GM18507 (cell line): Measurements from ENCODE around the gene DLGAP1.

ENCODE experiments used
- DNase-seq: peaks from one replicate; pipeline ENCODE4 v3.0.0; 2011; ENCODE audit warnings: low read depth; ENCODE audit not compliant: insufficient read length; ENCODE audit errors: extremely low spot score
- FAIRE-seq: peaks from 2 replicates; lab custom pipeline; 2011; peaks lifted over from hg19 to GRCh38; lab: Jason Lieb, UNC

Gene DLGAP1

GRCh38 chr18:3979024-3979423, 476.1 kb downstream of the DLGAP1 start:
- FAIRE-seq: no peak

GRCh38 chr18:3973191-3973850, 481.8 kb downstream of the DLGAP1 start:
- DNase-seq (no peak), FAIRE-seq (no peak)

More at GRCh38 chr18:3979024-3979423, 476.1 kb downstream of the DLGAP1 start:
- DNase-seq: no peak

DNA sequence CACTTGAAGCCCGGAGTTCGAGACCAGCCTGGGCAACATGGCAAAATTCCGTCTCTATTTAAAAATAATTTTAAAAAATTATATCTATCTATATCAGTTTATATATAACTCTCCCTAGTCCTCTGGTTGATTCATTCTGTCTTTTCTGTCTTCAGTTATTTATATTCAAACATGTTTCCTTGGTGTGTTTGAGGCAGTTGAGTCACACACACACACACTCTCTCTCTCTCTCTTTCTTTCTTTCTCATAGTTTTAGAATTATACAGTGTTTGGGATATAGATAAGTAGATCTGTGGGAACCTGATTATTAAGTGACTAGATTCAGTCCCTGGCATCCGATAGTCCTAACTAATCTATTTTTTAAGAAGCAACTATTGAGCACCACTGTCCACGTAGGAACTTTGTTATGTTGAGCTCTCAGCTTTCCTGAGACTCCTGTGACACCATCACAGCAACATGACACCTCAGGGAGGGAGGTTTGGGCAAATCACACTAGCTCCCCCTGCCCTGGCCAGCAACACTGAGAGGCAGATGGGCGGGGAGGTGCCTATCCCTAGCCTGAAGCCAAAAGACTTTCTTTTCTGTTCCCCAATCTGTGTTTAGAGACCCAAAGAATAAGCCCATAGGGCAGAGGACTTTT, 482.7 kb downstream of the DLGAP1 start:
- no peak for DNase-seq
- no peak for FAIRE-seq

- DNase-seq: no peak
- FAIRE-seq: no peak
Observed at GRCh38 chr18:3970929-3971328, 484.2 kb downstream of the DLGAP1 start.

DNA sequence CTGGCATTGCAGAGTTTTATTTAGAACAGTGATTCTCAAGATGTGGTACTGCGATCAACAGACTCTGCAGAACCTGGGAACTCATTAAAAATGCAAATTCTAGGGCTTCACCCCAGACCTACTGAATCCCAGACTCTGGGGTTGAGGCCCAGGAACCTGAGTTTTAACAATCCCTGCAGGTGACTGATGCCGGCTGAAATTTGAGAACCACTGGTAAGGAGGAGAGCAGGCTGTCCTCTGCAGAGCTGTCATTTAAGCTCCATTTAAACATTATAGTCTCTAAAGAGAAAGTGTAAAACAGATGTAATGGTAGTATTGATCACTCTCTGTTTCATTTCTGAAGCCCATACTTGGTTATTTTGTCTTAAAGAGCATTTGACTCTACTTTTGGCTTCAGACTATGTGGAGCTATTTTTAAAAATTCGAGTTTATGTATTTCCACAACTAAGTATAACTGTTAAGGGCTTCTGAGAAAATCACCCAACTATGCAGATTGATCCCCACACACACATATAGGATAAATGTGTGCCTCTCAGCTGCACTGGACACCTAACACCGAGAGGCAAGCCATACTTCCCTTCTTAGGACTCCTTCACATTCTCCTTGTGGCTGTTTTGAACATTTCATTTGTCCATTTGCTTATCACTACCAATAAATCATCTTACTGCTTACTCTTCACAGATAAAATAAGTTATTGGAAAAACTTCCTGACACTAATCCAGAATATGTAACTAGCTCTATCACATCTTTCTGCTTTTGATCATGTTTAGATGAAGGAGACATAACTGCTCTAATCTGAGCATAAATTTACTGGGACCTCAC, 487.5 kb downstream of the DLGAP1 start:
- no peak for DNase-seq
- FAIRE-seq: no peak

GRCh38 chr18:3966642-3967358, 488.3 kb downstream of the DLGAP1 start:
- FAIRE-seq (no peak), DNase-seq (no peak)

DNA sequence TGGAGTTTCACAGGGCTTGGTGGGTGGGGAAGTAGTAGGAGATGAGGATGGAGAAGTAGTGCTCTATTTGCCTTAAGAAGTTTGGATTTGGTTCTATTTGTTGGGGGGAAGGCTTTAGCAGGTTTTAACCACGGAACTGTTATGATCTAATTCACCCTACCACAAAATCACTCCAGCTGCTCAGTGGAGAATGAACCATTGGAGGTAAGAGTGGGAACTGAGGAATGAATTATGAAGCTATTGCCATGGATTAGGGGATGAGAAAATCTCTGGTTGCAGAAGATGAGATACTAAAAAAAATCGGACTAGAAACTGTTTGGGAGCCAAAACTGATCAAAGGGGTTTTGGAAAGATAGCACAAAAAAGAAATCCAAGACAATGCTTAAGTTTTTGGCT, 488.9 kb downstream of the DLGAP1 start:
- FAIRE-seq (no peak), DNase-seq (no peak)

- DNase-seq (no peak), FAIRE-seq (no peak)
Observed at GRCh38 chr18:3960977-3961376, 494.1 kb downstream of the DLGAP1 start.

- no peak for DNase-seq
- FAIRE-seq: no peak
Observed at GRCh38 chr18:3960142-3960541, 495.0 kb downstream of the DLGAP1 start.

DNA sequence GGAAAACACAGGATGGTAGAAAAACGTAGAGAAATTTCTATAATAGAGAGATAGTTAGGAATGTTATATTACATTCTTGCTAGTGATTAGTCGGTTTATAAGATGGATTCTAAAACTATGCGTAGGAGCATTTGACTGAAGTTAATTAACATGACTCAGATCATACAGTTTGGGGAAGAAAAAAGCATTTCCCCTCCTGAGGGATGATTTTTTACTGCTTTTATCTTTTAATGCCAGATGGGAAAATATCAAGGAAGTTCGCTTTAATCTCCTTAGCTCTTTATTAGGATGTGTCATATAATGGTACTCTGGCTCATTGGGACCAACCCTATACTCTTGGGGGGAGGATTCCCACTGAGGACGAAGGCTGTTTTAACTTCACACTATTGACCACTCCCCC, 503.1 kb downstream of the DLGAP1 start:
- FAIRE-seq (no peak), DNase-seq (no peak)

DNA sequence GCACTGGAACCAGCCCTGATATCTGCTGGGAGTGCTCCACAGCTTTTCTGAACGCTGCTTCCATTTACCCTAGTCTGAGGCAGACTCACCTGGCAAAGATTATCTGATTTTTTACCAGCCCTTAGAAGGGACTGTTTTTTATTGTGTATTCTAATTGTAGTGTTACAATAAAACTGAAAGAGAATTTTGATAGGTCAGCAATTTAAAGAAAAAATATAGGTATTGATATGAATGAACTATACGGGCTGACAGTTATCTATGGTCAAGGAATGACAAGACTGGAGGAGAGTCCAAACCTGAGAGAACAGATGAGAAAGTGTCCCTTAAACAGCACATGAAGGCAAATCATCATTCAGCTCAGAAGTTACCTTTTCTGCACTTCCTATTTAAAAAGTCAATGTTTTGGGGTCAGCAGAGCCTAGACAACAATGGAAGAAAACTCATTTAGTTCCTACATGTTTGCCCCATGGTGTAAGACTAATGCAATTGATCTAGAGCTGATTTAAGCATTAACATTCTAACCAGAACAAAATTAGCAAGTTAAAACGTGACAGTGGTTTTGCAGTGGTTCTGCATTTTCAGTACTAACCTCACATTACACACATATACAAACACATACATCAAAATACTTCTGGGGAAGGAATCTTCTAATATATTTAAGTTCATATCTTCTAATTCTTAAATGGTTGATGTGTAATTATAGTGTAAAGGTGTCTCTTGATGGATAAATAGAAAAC, 504.3 kb downstream of the DLGAP1 start:
- FAIRE-seq: no peak
- no peak for DNase-seq

DNA sequence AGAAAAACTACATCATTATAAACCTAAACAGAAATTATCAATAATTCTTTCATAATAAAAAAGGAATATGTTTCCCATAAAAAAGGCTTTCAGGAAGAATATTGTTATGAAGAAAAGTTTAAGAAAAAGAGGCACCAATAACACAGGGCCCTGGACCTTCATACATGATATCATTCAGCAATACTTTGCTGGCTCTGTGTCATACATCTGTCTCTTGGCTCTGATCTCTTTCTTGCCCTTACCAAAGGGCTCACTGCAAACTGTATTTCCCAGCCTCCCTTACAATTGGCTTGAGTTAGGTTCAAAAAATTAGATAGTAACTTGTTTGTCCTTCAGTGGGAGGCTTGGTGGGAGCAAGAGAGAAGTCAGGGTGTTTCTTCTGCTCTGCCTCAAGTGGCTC, 506.1 kb downstream of the DLGAP1 start:
- FAIRE-seq: no peak
- no peak for DNase-seq

GRCh38 chr18:3947383-3947782, 507.7 kb downstream of the DLGAP1 start:
- no peak for DNase-seq
- no peak for FAIRE-seq

- no peak for DNase-seq
- FAIRE-seq: no peak
Observed at GRCh38 chr18:3935305-3935704, 519.8 kb downstream of the DLGAP1 start.

GRCh38 chr18:3932276-3932675, 522.8 kb downstream of the DLGAP1 start:
- DNase-seq (no peak), FAIRE-seq (no peak)

DNA sequence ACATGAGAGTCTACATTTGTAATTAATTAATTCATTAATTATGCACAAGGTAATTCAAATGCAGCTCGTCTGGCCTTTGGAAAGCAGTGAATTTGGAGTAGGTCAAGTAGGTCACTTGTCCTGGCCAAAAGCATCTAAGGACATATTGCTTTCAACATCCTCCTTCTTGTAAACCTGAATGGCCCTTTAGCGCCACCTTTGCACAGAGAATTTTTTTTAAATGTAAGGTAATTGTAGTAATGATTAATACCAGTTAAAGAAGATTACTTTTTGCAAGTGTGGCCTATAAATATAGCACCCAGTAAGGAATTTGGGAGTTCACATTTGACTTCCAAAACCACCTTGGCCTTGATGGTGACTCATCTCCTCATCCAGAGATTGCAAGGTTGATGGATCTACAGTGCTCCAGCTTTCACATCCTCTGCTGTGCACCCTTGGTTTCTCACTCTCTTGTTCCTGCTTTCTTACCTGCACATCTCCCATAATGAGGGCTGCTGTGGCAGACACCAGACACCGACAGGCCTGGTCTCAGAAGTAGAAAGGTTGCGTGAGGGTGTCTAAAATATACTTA, 523.5 kb downstream of the DLGAP1 start:
- no peak for FAIRE-seq
- DNase-seq: no peak

- FAIRE-seq: no peak
Observed at GRCh38 chr18:3931013-3931315, 524.1 kb downstream of the DLGAP1 start.

DNA sequence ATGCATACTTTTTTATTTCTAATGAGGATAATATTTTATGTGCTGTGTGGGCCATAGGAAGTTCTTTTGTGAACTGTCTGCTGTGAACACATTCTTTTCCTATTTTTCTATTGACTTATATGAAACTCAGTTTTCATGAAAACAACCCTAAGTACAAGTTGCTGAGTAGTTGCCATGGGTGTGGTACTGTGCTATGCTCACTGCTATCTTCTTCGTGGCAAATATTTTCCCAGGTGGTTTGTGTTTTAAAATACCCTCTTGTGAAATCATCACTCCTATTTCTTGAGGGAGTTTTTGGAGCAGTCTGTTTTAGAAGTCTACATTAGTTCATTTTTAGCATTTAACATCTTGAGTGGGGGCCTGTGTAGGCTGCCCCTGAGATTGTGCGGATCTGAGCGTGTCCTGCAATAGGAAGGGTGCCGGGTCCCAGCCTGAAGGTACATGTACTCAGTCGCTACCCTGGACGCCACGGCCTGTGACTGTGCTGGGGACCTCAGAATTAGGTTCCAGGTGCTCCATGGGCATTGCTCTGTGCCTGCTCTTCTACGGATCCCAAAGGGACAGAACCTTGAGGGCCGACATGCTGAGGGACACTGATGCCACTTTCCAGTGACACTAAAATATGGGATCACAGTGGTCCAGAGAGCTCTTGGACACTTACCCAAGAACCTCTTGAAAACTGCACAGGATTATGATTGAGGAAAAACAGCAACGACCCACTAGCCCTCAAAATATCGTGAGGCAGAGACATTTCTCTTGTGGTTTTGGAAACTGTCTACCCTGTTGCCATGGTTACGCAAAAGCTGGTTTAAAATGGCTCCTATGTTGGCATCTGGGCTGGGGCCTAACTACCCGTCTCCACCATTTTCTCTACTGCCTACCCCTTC, 524.7 kb downstream of the DLGAP1 start:
- FAIRE-seq: no peak
- no peak for DNase-seq

More at GRCh38 chr18:3931013-3931315, 524.1 kb downstream of the DLGAP1 start:
- no peak for DNase-seq
